WTC11 (cell line): ENCODE results near the gene ARHGAP30. TPM values are rescaled to one million over a fixed set of nuclear protein-coding genes. Genes with fewer than 3 reads are reported as not detected.
A peak's percentile ranks its signal among the peaks of the same experiment; 100 is the strongest.

Experiments used
- ATAC-seq: fragments of 200-7000 bp; cut with Tn5 transposase; 2 replicates; pipeline ENCODE4 v1.10.0; 2021; ENCODE audit warnings: mild to moderate bottlenecking, moderate library complexity
- CTCF ChIA-PET: fragments of 300-600 bp; sonication (Branson Sonifier 250); formaldehyde crosslinking; loops from one replicate; lab custom pipeline; 2021; ENCODE audit warnings: antibody characterized with exemption; lab: Charles Lee
- POLR2A ChIA-PET: fragments of 350-600 bp; sonication (Branson Sonifier 250); formaldehyde crosslinking; loops from one replicate; lab custom pipeline; 2021; ENCODE audit warnings: antibody characterized with exemption; lab: Charles Lee
- DNase-seq: peaks from one replicate; pipeline ENCODE4 v3.0.0; 2021; ENCODE audit warnings: low spot score
- H3K27ac Mint-ChIP-seq: 2 replicates; pipeline ENCODE4 v1.8.0; 2021; ENCODE audit warnings: mixed read lengths
- H3K27me3 Mint-ChIP-seq: 2 replicates; pipeline ENCODE4 v1.8.0; 2021; ENCODE audit warnings: low read depth, mild to moderate bottlenecking, moderate library complexity, mixed read lengths
- H3K36me3 Mint-ChIP-seq: 2 replicates; pipeline ENCODE4 v1.8.0; 2021; ENCODE audit warnings: mixed read lengths
- H3K4me1 Mint-ChIP-seq: 2 replicates; pipeline ENCODE4 v1.8.0; 2022; ENCODE audit warnings: mixed read lengths
- H3K4me3 Mint-ChIP-seq: 2 replicates; pipeline ENCODE4 v1.8.0; 2021; ENCODE audit warnings: mild to moderate bottlenecking, moderate library complexity, mixed read lengths
- H3K9me3 Mint-ChIP-seq: 2 replicates; pipeline ENCODE4 v1.8.0; 2021; ENCODE audit warnings: mixed read lengths
- ATF1 ChIP-seq: sonication (generic); formaldehyde crosslinking; IDR thresholded peaks from 2 replicates; pipeline ENCODE4 v1.8.1; 2023; ENCODE audit warnings: mild to moderate bottlenecking, moderate library complexity, missing genetic modification reagents
- CREM ChIP-seq: sonication (generic); formaldehyde crosslinking; IDR thresholded peaks from 2 replicates; pipeline ENCODE4 v1.8.1; 2022; ENCODE audit warnings: mild to moderate bottlenecking, missing genetic modification reagents, moderate library complexity
- E2F4 ChIP-seq: sonication (generic); formaldehyde crosslinking; IDR thresholded peaks from 2 replicates; pipeline ENCODE4 v1.8.1; 2022; ENCODE audit warnings: low read depth, mild to moderate bottlenecking, moderate library complexity, missing genetic modification reagents, borderline replicate concordance
- ESRRA ChIP-seq: sonication (generic); formaldehyde crosslinking; IDR thresholded peaks from 2 replicates; pipeline ENCODE4 v1.8.1; 2022; ENCODE audit warnings: mild to moderate bottlenecking, missing genetic modification reagents, borderline replicate concordance
- JUN ChIP-seq: sonication (generic); formaldehyde crosslinking; IDR thresholded peaks from 2 replicates; pipeline ENCODE4 v1.8.0; 2023; ENCODE audit warnings: mild to moderate bottlenecking, missing genetic modification reagents
- MAX ChIP-seq: sonication (generic); formaldehyde crosslinking; IDR thresholded peaks from 2 replicates; pipeline ENCODE4 v1.8.0; 2022; ENCODE audit warnings: mild to moderate bottlenecking, missing genetic modification reagents
- MXD4 ChIP-seq: fragments of 250-450 bp; sonication (Bioruptor Pico); IDR thresholded peaks from 2 replicates; pipeline ENCODE4 v1.8.0; 2021; ENCODE audit warnings: mild to moderate bottlenecking, moderate library complexity, borderline replicate concordance
- MYBL2 ChIP-seq: sonication (generic); formaldehyde crosslinking; IDR thresholded peaks from 2 replicates; pipeline ENCODE4 v1.8.1; 2023; ENCODE audit warnings: mild to moderate bottlenecking, moderate library complexity, missing genetic modification reagents
- NR1H2 ChIP-seq: sonication (generic); formaldehyde crosslinking; IDR thresholded peaks from 2 replicates; pipeline ENCODE4 v1.9.0; 2021; ENCODE audit warnings: mild to moderate bottlenecking, moderate library complexity, missing genetic modification reagents
- NR2C2 ChIP-seq: sonication (generic); formaldehyde crosslinking; IDR thresholded peaks from 2 replicates; pipeline ENCODE4 v1.8.0; 2022; ENCODE audit warnings: mild to moderate bottlenecking, missing genetic modification reagents
- OVOL2 ChIP-seq: fragments of 250-450 bp; sonication (Bioruptor Pico); IDR thresholded peaks from 2 replicates; pipeline ENCODE4 v1.9.0; 2021; ENCODE audit warnings: mild to moderate bottlenecking, borderline replicate concordance
- RORB ChIP-seq: fragments of 250-450 bp; sonication (Bioruptor Pico); IDR thresholded peaks from 2 replicates; pipeline ENCODE4 v1.9.0; 2021; ENCODE audit warnings: mild to moderate bottlenecking
- SMAD4 ChIP-seq: sonication (generic); formaldehyde crosslinking; IDR thresholded peaks from 2 replicates; pipeline ENCODE4 v1.8.0; 2022; ENCODE audit warnings: mild to moderate bottlenecking, missing genetic modification reagents
- USF1 ChIP-seq: sonication (generic); formaldehyde crosslinking; IDR thresholded peaks from 2 replicates; pipeline ENCODE4 v1.8.0; 2022; ENCODE audit warnings: mild to moderate bottlenecking, missing genetic modification reagents
- ZNF232 ChIP-seq: sonication (generic); formaldehyde crosslinking; IDR thresholded peaks from 2 replicates; pipeline ENCODE4 v1.8.0; 2022; ENCODE audit warnings: mild to moderate bottlenecking, missing genetic modification reagents
- ZNF263 ChIP-seq: sonication (generic); formaldehyde crosslinking; IDR thresholded peaks from 2 replicates; pipeline ENCODE4 v1.8.1; 2022; ENCODE audit warnings: low read depth, mild to moderate bottlenecking, moderate library complexity, missing genetic modification reagents
- ZNF396 ChIP-seq: fragments of 250-450 bp; sonication (Bioruptor Pico); IDR thresholded peaks from 2 replicates; pipeline ENCODE4 v1.8.0; 2021; ENCODE audit warnings: mild to moderate bottlenecking, moderate library complexity, borderline replicate concordance
- ZNF423 ChIP-seq: fragments of 250-450 bp; sonication (Bioruptor Pico); IDR thresholded peaks from 2 replicates; pipeline ENCODE4 v2.1.2; 2022; ENCODE audit warnings: mild to moderate bottlenecking, moderate library complexity
- ZNF671 ChIP-seq: fragments of 250-450 bp; sonication (Bioruptor Pico); IDR thresholded peaks from 2 replicates; pipeline ENCODE4 v1.8.0; 2021; ENCODE audit warnings: mild to moderate bottlenecking
- total RNA-seq: library from RNA; stranded (reverse); gene quantifications from 3 replicates; pipeline ENCODE4 v1.2.3, GENCODE V29; 2021
- TF ChIP-seq, protein P1 (sequence below): sonication (generic); formaldehyde crosslinking; IDR thresholded peaks from 2 replicates; pipeline ENCODE4 v1.8.1; 2022; ENCODE audit warnings: low read depth, missing genetic modification reagents, borderline replicate concordance
- TF ChIP-seq, protein P2 (sequence below): fragments of 250-450 bp; sonication (Bioruptor Pico); IDR thresholded peaks from 2 replicates; pipeline ENCODE4 v1.9.0; 2021; ENCODE audit warnings: mild to moderate bottlenecking
- TF ChIP-seq, protein P3 (sequence below): sonication (generic); formaldehyde crosslinking; IDR thresholded peaks from 2 replicates; pipeline ENCODE4 v1.8.0; 2022; ENCODE audit warnings: missing genetic modification reagents
- TF ChIP-seq, protein P4 (sequence below): sonication (generic); formaldehyde crosslinking; IDR thresholded peaks from 2 replicates; pipeline ENCODE4 v1.8.0; 2023; ENCODE audit warnings: missing genetic modification reagents
- TF ChIP-seq, protein P5 (sequence below): sonication (generic); formaldehyde crosslinking; IDR thresholded peaks from 2 replicates; pipeline ENCODE4 v1.8.1; 2023; ENCODE audit warnings: mild to moderate bottlenecking, missing genetic modification reagents, moderate library complexity

ARHGAP30 gene
- total RNA-seq, 1 experiment from 2014 or later: 0.52 TPM

- TF ChIP-seq JUN (CRISPR knock-in tag): no peak
- TF ChIP-seq MYBL2 (CRISPR knock-in tag): no peak
- no peak for TF ChIP-seq ATF1
- no peak for TF ChIP-seq MXD4 (CRISPR knock-in tag)
- TF ChIP-seq, protein P1, sequence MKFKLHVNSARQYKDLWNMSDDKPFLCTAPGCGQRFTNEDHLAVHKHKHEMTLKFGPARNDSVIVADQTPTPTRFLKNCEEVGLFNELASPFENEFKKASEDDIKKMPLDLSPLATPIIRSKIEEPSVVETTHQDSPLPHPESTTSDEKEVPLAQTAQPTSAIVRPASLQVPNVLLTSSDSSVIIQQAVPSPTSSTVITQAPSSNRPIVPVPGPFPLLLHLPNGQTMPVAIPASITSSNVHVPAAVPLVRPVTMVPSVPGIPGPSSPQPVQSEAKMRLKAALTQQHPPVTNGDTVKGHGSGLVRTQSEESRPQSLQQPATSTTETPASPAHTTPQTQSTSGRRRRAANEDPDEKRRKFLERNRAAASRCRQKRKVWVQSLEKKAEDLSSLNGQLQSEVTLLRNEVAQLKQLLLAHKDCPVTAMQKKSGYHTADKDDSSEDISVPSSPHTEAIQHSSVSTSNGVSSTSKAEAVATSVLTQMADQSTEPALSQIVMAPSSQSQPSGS: no peak
- TF ChIP-seq NR1H2 (CRISPR knock-in tag): no peak
- no peak for TF ChIP-seq CREM
- no peak for TF ChIP-seq USF1 (CRISPR knock-in tag)
- no peak for TF ChIP-seq ZNF423 (CRISPR knock-in tag)
- TF ChIP-seq, protein P2, sequence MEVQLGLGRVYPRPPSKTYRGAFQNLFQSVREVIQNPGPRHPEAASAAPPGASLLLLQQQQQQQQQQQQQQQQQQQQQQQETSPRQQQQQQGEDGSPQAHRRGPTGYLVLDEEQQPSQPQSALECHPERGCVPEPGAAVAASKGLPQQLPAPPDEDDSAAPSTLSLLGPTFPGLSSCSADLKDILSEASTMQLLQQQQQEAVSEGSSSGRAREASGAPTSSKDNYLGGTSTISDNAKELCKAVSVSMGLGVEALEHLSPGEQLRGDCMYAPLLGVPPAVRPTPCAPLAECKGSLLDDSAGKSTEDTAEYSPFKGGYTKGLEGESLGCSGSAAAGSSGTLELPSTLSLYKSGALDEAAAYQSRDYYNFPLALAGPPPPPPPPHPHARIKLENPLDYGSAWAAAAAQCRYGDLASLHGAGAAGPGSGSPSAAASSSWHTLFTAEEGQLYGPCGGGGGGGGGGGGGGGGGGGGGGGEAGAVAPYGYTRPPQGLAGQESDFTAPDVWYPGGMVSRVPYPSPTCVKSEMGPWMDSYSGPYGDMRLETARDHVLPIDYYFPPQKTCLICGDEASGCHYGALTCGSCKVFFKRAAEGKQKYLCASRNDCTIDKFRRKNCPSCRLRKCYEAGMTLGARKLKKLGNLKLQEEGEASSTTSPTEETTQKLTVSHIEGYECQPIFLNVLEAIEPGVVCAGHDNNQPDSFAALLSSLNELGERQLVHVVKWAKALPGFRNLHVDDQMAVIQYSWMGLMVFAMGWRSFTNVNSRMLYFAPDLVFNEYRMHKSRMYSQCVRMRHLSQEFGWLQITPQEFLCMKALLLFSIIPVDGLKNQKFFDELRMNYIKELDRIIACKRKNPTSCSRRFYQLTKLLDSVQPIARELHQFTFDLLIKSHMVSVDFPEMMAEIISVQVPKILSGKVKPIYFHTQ (CRISPR knock-in tag): no peak
These were observed 56.0 kb downstream of the ARHGAP30 start (continued) for GRCh38 chr1:161013488-161014230.

- H3K27ac Mint-ChIP-seq: peak overlapping the region; percentile 98
- H3K4me3 Mint-ChIP-seq: peak overlapping the region; percentile 57
- H3K27me3 Mint-ChIP-seq: no peaks in the 10 kb centered on the region
- H3K36me3 Mint-ChIP-seq: peaks cover 13% of the 10 kb centered on the region
- ChIA-PET CTCF (interaction anchor here (0.6 to 1.4 kb wide), 11 partner anchors 16 to 332 kb away, joined by 3 to 11 read pairs (median 3); partner anchors contain the start of genes ITLN1 and TSTD1), POLR2A (interaction anchor here (0.9 to 1.7 kb wide), 6 partner anchors 12 to 139 kb away, joined by 3 to 10 read pairs (median 6); partner anchors contain the start of genes TSTD1 and USF1)
- no peak for ATAC-seq
- H3K4me1 Mint-ChIP-seq: peaks cover 57% of the 10 kb centered on the region
- H3K9me3 Mint-ChIP-seq: no peaks in the 10 kb centered on the region
- DNase-seq: no peak
- TF ChIP-seq, protein P3, sequence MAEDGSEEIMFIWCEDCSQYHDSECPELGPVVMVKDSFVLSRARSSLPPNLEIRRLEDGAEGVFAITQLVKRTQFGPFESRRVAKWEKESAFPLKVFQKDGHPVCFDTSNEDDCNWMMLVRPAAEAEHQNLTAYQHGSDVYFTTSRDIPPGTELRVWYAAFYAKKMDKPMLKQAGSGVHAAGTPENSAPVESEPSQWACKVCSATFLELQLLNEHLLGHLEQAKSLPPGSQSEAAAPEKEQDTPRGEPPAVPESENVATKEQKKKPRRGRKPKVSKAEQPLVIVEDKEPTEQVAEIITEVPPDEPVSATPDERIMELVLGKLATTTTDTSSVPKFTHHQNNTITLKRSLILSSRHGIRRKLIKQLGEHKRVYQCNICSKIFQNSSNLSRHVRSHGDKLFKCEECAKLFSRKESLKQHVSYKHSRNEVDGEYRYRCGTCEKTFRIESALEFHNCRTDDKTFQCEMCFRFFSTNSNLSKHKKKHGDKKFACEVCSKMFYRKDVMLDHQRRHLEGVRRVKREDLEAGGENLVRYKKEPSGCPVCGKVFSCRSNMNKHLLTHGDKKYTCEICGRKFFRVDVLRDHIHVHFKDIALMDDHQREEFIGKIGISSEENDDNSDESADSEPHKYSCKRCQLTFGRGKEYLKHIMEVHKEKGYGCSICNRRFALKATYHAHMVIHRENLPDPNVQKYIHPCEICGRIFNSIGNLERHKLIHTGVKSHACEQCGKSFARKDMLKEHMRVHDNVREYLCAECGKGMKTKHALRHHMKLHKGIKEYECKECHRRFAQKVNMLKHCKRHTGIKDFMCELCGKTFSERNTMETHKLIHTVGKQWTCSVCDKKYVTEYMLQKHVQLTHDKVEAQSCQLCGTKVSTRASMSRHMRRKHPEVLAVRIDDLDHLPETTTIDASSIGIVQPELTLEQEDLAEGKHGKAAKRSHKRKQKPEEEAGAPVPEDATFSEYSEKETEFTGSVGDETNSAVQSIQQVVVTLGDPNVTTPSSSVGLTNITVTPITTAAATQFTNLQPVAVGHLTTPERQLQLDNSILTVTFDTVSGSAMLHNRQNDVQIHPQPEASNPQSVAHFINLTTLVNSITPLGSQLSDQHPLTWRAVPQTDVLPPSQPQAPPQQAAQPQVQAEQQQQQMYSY (CRISPR knock-in tag): no peak
- TF ChIP-seq SMAD4 (no peak), OVOL2 (CRISPR knock-in tag) (no peak), MXD4 (CRISPR knock-in tag) (no peak), E2F4 (no peak), NR2C2 (CRISPR knock-in tag) (no peak), JUN (CRISPR knock-in tag) (no peak), ESRRA (no peak), ZNF263 (CRISPR knock-in tag) (no peak), RORB (CRISPR knock-in tag) (no peak), ZNF671 (CRISPR knock-in tag) (no peak), ZNF232 (CRISPR knock-in tag) (no peak), MAX (CRISPR knock-in tag) (no peak), ZNF396 (no peak)
- TF ChIP-seq, protein P4, sequence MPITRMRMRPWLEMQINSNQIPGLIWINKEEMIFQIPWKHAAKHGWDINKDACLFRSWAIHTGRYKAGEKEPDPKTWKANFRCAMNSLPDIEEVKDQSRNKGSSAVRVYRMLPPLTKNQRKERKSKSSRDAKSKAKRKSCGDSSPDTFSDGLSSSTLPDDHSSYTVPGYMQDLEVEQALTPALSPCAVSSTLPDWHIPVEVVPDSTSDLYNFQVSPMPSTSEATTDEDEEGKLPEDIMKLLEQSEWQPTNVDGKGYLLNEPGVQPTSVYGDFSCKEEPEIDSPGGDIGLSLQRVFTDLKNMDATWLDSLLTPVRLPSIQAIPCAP: no peak
- TF ChIP-seq, protein P5, sequence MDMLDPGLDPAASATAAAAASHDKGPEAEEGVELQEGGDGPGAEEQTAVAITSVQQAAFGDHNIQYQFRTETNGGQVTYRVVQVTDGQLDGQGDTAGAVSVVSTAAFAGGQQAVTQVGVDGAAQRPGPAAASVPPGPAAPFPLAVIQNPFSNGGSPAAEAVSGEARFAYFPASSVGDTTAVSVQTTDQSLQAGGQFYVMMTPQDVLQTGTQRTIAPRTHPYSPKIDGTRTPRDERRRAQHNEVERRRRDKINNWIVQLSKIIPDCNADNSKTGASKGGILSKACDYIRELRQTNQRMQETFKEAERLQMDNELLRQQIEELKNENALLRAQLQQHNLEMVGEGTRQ (CRISPR knock-in tag): no peak
These were observed 56.6 kb downstream of the ARHGAP30 start for GRCh38 chr1:161013131-161013487.
